ENCODE measurements around the gene PGR.

- no peak for TF ChIP-seq CTCF (IDR thresholded peaks at IDR 0.05)
- TF ChIP-seq POLR2A (IDR thresholded peaks at IDR 0.05): no peak
Observed at GRCh38 chr11:101128571-101129202, 926 bp downstream of the PGR start.

Measured in body of pancreas (tissue), 4 donors.